Femur (tissue), 1 donor: ENCODE data around the gene NTF4.
A peak's percentile ranks its signal among the peaks of the same experiment; 100 is the strongest.
"Not testable (repeated sequence)": the region's sequence is repeated elsewhere in the genome, so short reads cannot be mapped to it uniquely, and the experiment has no call there.

Experiments
- DNase-seq: peaks from one replicate; pipeline ENCODE4 v3.0.0-alpha.2; 2017

NTF4 gene

GRCh38 chr19:49086296-49086695, 21.7 kb upstream of the NTF4 start:
- no peak for DNase-seq

GRCh38 chr19:49085868-49086232, 21.2 kb upstream of the NTF4 start:
- no peak for DNase-seq

- peak; percentile 99 for DNase-seq
Measured at GRCh38 chr19:49085020-49085867, 20.6 kb upstream of the NTF4 start, which contains the start of gene SNRNP70. Gene SNRNP70 (plus strand): TSS chr19:49085451. CDS start chr19:49086415, 964 bp downstream.

- no peak for DNase-seq
Measured at GRCh38 chr19:49084206-49085019, 19.8 kb upstream of the NTF4 start.

- DNase-seq, result no peak
Measured at GRCh38 chr19:49081273-49081672, 16.7 kb upstream of the NTF4 start.

GRCh38 chr19:49080392-49080791, 15.8 kb upstream of the NTF4 start:
- DNase-seq, result no peak

- DNase-seq, result peak; percentile 76
Measured at GRCh38 chr19:49074869-49075268, 10.3 kb upstream of the NTF4 start.

GRCh38 chr19:49073514-49074378, 9.1 kb upstream of the NTF4 start:
- peak; percentile 55 for DNase-seq

GRCh38 chr19:49071860-49072547, 7.4 kb upstream of the NTF4 start:
- peak; percentile 44 for DNase-seq

- no peak for DNase-seq
Measured at GRCh38 chr19:49070416-49070815, 5.8 kb upstream of the NTF4 start.

- DNase-seq, result no peak
Measured at GRCh38 chr19:49069026-49069425, 4.4 kb upstream of the NTF4 start.

- DNase-seq, result no peak
Measured at GRCh38 chr19:49067554-49067953, 2.9 kb upstream of the NTF4 start.

GRCh38 chr19:49065905-49066512, 1.4 kb upstream of the NTF4 start:
- no peak for DNase-seq

- no peak for DNase-seq
Measured at GRCh38 chr19:49064029-49064629, 489 bp downstream of the NTF4 start.

- no peak for DNase-seq
Measured at GRCh38 chr19:49061445-49061844, 3.2 kb downstream of the NTF4 start.

GRCh38 chr19:49061000-49061399, 3.6 kb downstream of the NTF4 start:
- no peak for DNase-seq

GRCh38 chr19:49059053-49059452, 5.6 kb downstream of the NTF4 start:
- DNase-seq, result no peak

- DNase-seq, result no peak
Measured at GRCh38 chr19:49058562-49058961, 6.1 kb downstream of the NTF4 start.

- DNase-seq, result peak; percentile 63
Measured at GRCh38 chr19:49057636-49058234, 6.9 kb downstream of the NTF4 start, which contains the start of gene CGB7. Gene CGB7 (minus strand): TSS chr19:49057749. CDS start chr19:49055375, 2,374 bp downstream.

GRCh38 chr19:49056902-49057596, 7.6 kb downstream of the NTF4 start:
- DNase-seq, result not testable (repeated sequence)
